Naive thymus-derived CD8-positive, alpha-beta T cell (primary cell): ENCODE measurements around the gene SMARCD3. TPM values are rescaled to one million over a fixed set of nuclear protein-coding genes. Genes with fewer than 3 reads are reported as not detected.

Experiments
- ATAC-seq, 2 donors: fragments of 150-1000 bp; cut with Tn5 transposase in 1 of 2; sonication (Bioruptor Pico), chemical (Tn5 transposase) in 1 of 2; 1 replicate in 1 of 2; 2 replicates in 1 of 2; pipeline ENCODE4 v1.10.0; 2021; ENCODE audit warnings: mild to moderate bottlenecking in 2 of 2, moderate library complexity in 2 of 2
- POLR2A ChIA-PET: fragments of 350-600 bp; sonication (Branson Sonifier 250); formaldehyde crosslinking; loops from one replicate; lab custom pipeline; 2021; ENCODE audit warnings: antibody characterized with exemption; lab: Charles Lee
- DNase-seq, 10 donors: peaks; one replicate each; pipeline versions ENCODE4 v3.0.0 to v3.0.0-alpha.2; 2020 to 2022
- H3K27ac Mint-ChIP-seq, 10 donors: one replicate each; pipeline ENCODE4 v1.8.0; 2020 to 2022; ENCODE audit warnings: mild to moderate bottlenecking in 10 of 10, mixed read lengths in 10 of 10, moderate library complexity in 4 of 10, inconsistent platforms in 1 of 10
- H3K27me3 Mint-ChIP-seq, 5 donors: one replicate each; pipeline ENCODE4 v1.8.0; 2021 to 2022; ENCODE audit warnings: mixed read lengths in 5 of 5
- H3K36me3 Mint-ChIP-seq, 3 donors: one replicate each; pipeline ENCODE4 v1.8.0; 2020 to 2022; ENCODE audit warnings: mixed read lengths in 3 of 3, mild to moderate bottlenecking in 2 of 3, inconsistent platforms in 1 of 3
- H3K4me1 Mint-ChIP-seq, 4 donors: one replicate each; pipeline ENCODE4 v1.8.0; 2021 to 2022; ENCODE audit warnings: mixed read lengths in 4 of 4
- H3K4me3 Mint-ChIP-seq, 10 donors: one replicate each; pipeline ENCODE4 v1.8.0; 2020 to 2022; ENCODE audit warnings: mild to moderate bottlenecking in 10 of 10, mixed read lengths in 10 of 10, moderate library complexity in 6 of 10, inconsistent platforms in 1 of 10
- H3K9me3 Mint-ChIP-seq, 9 donors: one replicate each; pipeline ENCODE4 v1.8.0; 2020 to 2022; ENCODE audit warnings: mixed read lengths in 9 of 9, mild to moderate bottlenecking in 3 of 9, inconsistent platforms in 1 of 9, moderate library complexity in 1 of 9
- polyA plus RNA-seq, 3 donors: library from polyadenylated mRNA; unstranded; fragments of 300-500 nt; fragmentation: Illumina TruSeq; gene quantifications; one replicate each; pipeline ENCODE4 v1.2.3, GENCODE V29; 2021
- total RNA-seq, 8 experiments: library from RNA in 2 of 8; stranded (reverse) in 2 of 8; gene quantifications; one replicate each; pipeline ENCODE4 v1.2.3 and lab custom pipeline; 2021 to 2026

The SMARCD3 gene
- total and polyA plus RNA-seq, 5 experiments from 2014 or later = 9.7 to 18.6 (median 11.8) TPM

DNA sequence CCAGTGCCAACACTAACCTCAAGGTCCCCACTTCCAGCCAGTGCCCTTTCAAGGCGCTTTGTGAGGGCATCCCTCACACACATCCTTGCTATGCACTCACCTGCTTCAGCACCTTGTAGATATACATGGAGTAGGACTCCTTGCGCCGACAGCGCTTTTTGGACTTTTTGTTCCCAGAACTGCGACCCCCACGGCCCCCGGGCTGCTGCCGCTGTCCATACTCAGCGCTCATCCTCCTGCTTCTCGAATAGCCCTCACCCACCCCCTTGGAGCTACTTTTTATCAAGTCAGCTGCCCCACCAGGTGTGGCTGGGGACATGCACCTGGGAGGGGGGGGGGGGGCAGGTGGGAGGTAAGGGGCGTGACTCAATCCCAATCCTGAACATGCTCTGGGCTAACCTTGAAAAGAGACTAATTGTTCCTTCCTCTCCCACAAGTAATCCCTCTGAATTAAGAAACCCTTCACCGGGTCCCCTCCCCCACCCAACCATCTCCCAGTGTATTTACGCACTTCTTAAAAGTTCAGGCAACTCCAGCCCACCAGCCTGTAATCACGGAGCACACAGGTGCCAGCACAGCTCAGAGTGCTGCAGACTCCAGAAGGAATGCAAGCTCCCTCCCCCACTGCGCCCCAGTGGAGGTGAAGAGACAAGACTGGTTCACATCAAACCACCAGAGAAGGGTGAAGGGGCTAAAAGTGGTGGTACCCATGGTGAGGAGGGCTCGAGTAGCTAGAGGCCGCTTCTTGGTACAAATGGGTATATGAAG lies 38.2 kb downstream of the SMARCD3 start, which contains the start of gene H2BK1:
TSS of gene H2BK1 (minus strand) at position 402 of the 768 bp plus-strand sequence. CDS start at position 232, 170 bp downstream.
- H3K36me3 Mint-ChIP-seq = peaks cover 0 to 37% (median 9%) of the 10 kb centered on the region in 3 donors
- no peaks in the 10 kb centered on the region for H3K9me3 Mint-ChIP-seq
- no peak within 1 kb of the TSS for H3K4me3 Mint-ChIP-seq
- POLR2A ChIA-PET = interaction anchor here (1.5 kb wide), 1 partner anchor 16 kb away, joined by 4 read pairs; the partner anchor contains the start of gene ABCF2
- H3K27ac Mint-ChIP-seq = peak within 1 kb of the TSS in 3 of 10 donors; percentile 5 to 48 (median 33)
- no peak for ATAC-seq
- DNase-seq = peak in 1 of 10 donors; percentile 45
- peaks cover 17 to 26% (median 23%) of the 10 kb centered on the region in 4 donors for H3K4me1 Mint-ChIP-seq
- no peaks in the 10 kb centered on the region for H3K27me3 Mint-ChIP-seq

DNA sequence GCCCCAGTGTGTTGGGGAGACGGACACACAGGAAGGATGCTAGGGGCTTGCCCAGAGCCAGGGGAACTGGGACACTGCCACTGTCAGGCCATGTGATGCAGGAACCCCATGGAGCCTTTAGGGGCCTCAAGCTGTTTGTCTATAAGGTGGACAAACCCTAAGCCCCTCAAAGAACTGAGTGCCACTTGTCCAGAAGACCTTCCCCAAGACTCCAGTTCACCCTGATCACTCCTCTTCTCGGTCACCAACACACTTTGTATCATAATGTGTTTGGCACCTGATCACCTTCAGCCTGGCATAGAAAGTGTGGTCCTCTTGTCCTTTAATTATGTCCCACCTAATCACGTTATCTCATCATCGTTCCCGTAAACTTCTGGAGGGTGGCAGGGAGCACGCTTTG lies 38.9 kb downstream of the SMARCD3 start:
- H3K27me3 Mint-ChIP-seq = no peaks in the 10 kb centered on the region
- peak overlapping the region in 1 of 10 donors; percentile 5 for H3K27ac Mint-ChIP-seq
- ATAC-seq = no peak
- DNase-seq = peak in 1 of 10 donors; percentile 26
- peaks cover 21 to 26% (median 23%) of the 10 kb centered on the region in 4 donors for H3K4me1 Mint-ChIP-seq
- H3K4me3 Mint-ChIP-seq = no peak overlapping the region
- POLR2A ChIA-PET = no interaction called here
- H3K9me3 Mint-ChIP-seq = no peaks in the 10 kb centered on the region
- H3K36me3 Mint-ChIP-seq = peaks cover 0 to 31% (median 5%) of the 10 kb centered on the region in 3 donors

DNA sequence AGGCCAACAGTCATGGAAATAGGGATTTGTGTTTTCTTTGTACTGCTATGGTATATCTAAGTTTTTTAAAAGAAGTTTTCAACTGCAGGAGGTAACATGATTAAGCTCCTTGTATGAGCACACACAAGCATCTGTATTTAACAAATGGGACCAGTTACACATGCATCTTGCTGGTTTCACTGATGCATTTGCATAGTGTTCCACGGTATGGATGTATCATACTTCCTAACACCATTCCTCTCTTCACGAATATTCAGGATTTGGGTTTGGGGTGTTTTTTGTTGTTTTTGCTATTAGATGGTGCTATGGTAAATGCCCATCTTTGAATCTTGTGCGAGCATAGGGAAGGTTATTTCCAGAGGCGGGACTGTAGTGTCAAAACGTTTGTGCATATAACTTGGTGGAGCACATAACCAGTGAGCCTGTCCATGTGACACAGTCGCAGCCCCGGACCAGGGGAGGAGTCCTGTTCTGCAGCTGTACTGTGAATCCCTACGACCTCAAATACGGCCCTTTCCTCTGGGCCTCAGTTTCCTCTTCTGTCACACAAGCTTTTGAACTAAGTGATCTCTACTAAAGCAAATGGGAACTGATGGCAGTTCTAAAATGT lies 40.1 kb downstream of the SMARCD3 start:
- no peak for ATAC-seq

GRCh38 chr7:151207804-151208203 lies 40.7 kb downstream of the SMARCD3 start:
- H3K27ac Mint-ChIP-seq = peak overlapping the region in 8 of 10 donors; percentile 3 to 93 (median 76)
- H3K36me3 Mint-ChIP-seq = peaks cover 0 to 15% (median 0%) of the 10 kb centered on the region in 3 donors
- POLR2A ChIA-PET = interaction anchor here (1.4 to 1.8 kb wide), 2 partner anchors 16 to 19 kb away, joined by 3 to 6 read pairs; partner anchors contain the start of gene ABCF2

More for the DNA sequence above, 40.1 kb downstream of the SMARCD3 start:
- no peaks in the 10 kb centered on the region for H3K27me3 Mint-ChIP-seq
- H3K27ac Mint-ChIP-seq = peak overlapping the region in 3 of 10 donors; percentile 30 to 79 (median 53)
- H3K9me3 Mint-ChIP-seq = no peaks in the 10 kb centered on the region
- H3K4me1 Mint-ChIP-seq = peaks cover 22 to 26% (median 23%) of the 10 kb centered on the region in 4 donors
- no peak for DNase-seq
- H3K4me3 Mint-ChIP-seq = no peak overlapping the region
- POLR2A ChIA-PET = interaction anchor here (1.8 kb wide), 1 partner anchor 19 kb away, joined by 6 read pairs; the partner anchor contains the start of gene ABCF2
- H3K36me3 Mint-ChIP-seq = peaks cover 0 to 19% (median 0%) of the 10 kb centered on the region in 3 donors

DNA sequence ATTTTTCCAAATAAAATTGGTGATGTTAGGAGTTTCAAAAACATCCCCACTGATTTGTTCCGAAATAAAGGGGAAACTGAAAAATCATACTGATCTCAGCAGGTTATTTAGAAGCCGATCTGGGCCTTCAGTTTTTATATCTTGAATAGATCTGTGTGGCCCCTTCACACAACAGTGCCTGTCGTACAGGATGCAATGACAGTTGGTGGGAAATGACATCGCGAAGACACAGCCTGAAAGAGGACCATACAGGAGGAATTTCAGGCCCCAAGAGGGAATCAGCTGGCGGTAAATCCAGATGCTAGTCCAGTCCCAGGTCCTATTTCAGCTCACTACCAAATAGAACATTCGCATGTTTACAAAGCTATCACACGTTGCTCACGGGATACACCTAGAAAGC lies 41.2 kb downstream of the SMARCD3 start:
- Mint-ChIP-seq H3K4me3 (peak overlapping the region; percentile 2 to 85 (median 68)), H3K4me1 (peaks cover 21 to 26% (median 23%) of the 10 kb centered on the region in 4 donors), H3K9me3 (no peaks in the 10 kb centered on the region), H3K36me3 (peaks cover 0 to 10% (median 0%) of the 10 kb centered on the region in 3 donors), H3K27ac (peak overlapping the region; percentile 3 to 93 (median 82)), H3K27me3 (peaks cover 0 to 4% (median 0%) of the 10 kb centered on the region in 5 donors)
- ATAC-seq (peak; percentile 65 to 70), DNase-seq (no peak)
- POLR2A ChIA-PET = interaction anchor here (1.4 to 1.8 kb wide), 2 partner anchors 17 to 20 kb away, joined by 3 to 6 read pairs; partner anchors contain the start of gene ABCF2

More at GRCh38 chr7:151207804-151208203, 40.7 kb downstream of the SMARCD3 start:
- ATAC-seq = no peak
- H3K4me3 Mint-ChIP-seq = peak overlapping the region in 4 of 10 donors; percentile 56 to 85 (median 64)
- H3K4me1 Mint-ChIP-seq = peaks cover 21 to 26% (median 23%) of the 10 kb centered on the region in 4 donors
- DNase-seq = no peak
- H3K27me3 Mint-ChIP-seq = peaks cover 0 to 4% (median 0%) of the 10 kb centered on the region in 5 donors
- no peaks in the 10 kb centered on the region for H3K9me3 Mint-ChIP-seq

DNA sequence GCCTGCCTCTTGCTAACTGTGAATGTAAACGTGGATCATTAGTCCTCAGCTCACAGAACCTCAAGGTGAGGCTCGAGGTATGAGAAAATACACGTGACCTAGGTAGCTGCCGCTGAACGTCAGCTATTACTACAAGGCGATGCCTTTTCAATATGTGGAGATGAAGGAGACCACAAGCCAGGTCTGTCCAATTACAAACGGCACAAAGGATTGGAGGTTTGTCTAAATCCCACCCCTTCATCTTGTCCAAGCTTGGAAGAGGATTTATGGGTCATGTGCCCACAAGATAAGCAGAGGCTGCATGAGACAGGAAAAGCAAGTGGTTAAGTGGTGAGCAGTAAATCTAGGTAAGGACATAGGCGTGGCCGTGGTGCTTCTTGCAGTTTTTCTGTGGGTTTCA lies 41.6 kb downstream of the SMARCD3 start:
- H3K4me1 Mint-ChIP-seq = peaks cover 21 to 26% (median 23%) of the 10 kb centered on the region in 4 donors
- peak overlapping the region; percentile 3 to 93 (median 86) for H3K27ac Mint-ChIP-seq
- no peaks in the 10 kb centered on the region for H3K9me3 Mint-ChIP-seq
- DNase-seq = peak in 6 of 10 donors; percentile 16 to 57 (median 40)
- H3K36me3 Mint-ChIP-seq = peaks cover 0 to 8% (median 0%) of the 10 kb centered on the region in 3 donors
- peak; percentile 80 to 84 for ATAC-seq
- peak overlapping the region; percentile 2 to 85 (median 68) for H3K4me3 Mint-ChIP-seq
- POLR2A ChIA-PET = interaction anchor here (0.7 to 1.8 kb wide), 3 partner anchors 17 to 36 kb away, joined by 3 to 6 read pairs (median 3); partner anchors contain the start of gene ABCF2
- H3K27me3 Mint-ChIP-seq = peaks cover 0 to 4% (median 0%) of the 10 kb centered on the region in 5 donors

- Mint-ChIP-seq H3K36me3 (peaks cover 0 to 1% (median 0%) of the 10 kb centered on the region in 3 donors), H3K4me3 (peak overlapping the region in 2 of 10 donors; percentile 15 to 56), H3K4me1 (peaks cover 21 to 26% (median 23%) of the 10 kb centered on the region in 4 donors), H3K9me3 (no peaks in the 10 kb centered on the region), H3K27ac (peak overlapping the region in 3 of 10 donors; percentile 65 to 82 (median 79)), H3K27me3 (peaks cover 0 to 4% (median 0%) of the 10 kb centered on the region in 5 donors)
- POLR2A ChIA-PET = no interaction called here
- no peak for ATAC-seq
- no peak for DNase-seq
Measured at GRCh38 chr7:151205730-151206129, 42.8 kb downstream of the SMARCD3 start.

DNA sequence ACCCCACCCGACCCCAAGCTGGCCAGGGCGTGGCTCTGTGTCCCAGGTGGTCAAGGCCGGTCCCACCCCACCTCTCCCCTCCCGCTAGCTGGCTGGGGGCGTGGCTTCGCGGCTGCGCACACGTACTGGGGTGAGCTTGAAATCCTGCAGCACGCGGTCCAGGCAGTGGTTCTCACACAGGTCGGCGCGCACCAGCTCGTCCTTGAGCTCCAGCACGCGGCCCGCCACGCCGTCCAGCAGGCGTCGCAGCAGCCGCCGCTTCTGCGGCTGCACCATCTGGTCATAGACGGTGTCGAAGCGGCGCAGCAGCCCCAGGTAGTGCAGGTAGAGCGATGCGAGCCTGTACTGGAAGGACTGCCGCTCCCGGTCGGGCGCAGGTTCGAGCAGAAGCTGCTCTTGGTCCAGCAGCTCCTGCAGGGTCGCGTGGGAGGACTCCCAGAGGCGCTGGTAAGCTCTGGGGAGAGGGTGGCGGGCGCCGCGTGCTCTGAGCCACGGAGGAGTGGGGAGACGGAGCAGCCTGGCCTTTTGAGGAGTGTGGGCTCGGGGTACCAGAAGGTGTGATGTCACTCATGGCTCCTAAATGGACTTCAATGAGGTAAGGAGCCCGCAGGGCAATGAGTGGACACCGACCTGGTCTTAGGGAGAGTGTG lies 44.0 kb downstream of the SMARCD3 start:
- peak overlapping the region in 2 of 10 donors; percentile 22 to 45 for H3K4me3 Mint-ChIP-seq
- peaks cover 0 to 4% (median 0%) of the 10 kb centered on the region in 5 donors for H3K27me3 Mint-ChIP-seq
- DNase-seq (no peak), ATAC-seq (no peak)
- peak overlapping the region in 2 of 10 donors; percentile 2 to 57 for H3K27ac Mint-ChIP-seq
- POLR2A ChIA-PET = no interaction called here
- no peaks in the 10 kb centered on the region for H3K36me3 Mint-ChIP-seq
- no peaks in the 10 kb centered on the region for H3K9me3 Mint-ChIP-seq
- peaks cover 19 to 28% (median 23%) of the 10 kb centered on the region in 4 donors for H3K4me1 Mint-ChIP-seq

- Mint-ChIP-seq H3K9me3 (no peaks in the 10 kb centered on the region), H3K4me3 (no peak overlapping the region), H3K4me1 (peaks cover 16 to 22% (median 20%) of the 10 kb centered on the region in 4 donors), H3K27me3 (peaks cover 0 to 4% (median 0%) of the 10 kb centered on the region in 5 donors), H3K36me3 (no peaks in the 10 kb centered on the region), H3K27ac (peak overlapping the region in 1 of 10 donors; percentile 29)
- ATAC-seq (no peak), DNase-seq (no peak)
- POLR2A ChIA-PET = no interaction called here
Measured at GRCh38 chr7:151202836-151203235, 45.7 kb downstream of the SMARCD3 start.

GRCh38 chr7:151201751-151202150 lies 46.7 kb downstream of the SMARCD3 start:
- no peak for ATAC-seq
- no peak overlapping the region for H3K4me3 Mint-ChIP-seq
- H3K36me3 Mint-ChIP-seq = no peaks in the 10 kb centered on the region
- POLR2A ChIA-PET = no interaction called here
- H3K27ac Mint-ChIP-seq = peak overlapping the region in 1 of 10 donors; percentile 4
- DNase-seq = no peak
- H3K27me3 Mint-ChIP-seq = peaks cover 0 to 4% (median 0%) of the 10 kb centered on the region in 5 donors
- peaks cover 7 to 11% (median 10%) of the 10 kb centered on the region in 4 donors for H3K4me1 Mint-ChIP-seq
- H3K9me3 Mint-ChIP-seq = no peaks in the 10 kb centered on the region

DNA sequence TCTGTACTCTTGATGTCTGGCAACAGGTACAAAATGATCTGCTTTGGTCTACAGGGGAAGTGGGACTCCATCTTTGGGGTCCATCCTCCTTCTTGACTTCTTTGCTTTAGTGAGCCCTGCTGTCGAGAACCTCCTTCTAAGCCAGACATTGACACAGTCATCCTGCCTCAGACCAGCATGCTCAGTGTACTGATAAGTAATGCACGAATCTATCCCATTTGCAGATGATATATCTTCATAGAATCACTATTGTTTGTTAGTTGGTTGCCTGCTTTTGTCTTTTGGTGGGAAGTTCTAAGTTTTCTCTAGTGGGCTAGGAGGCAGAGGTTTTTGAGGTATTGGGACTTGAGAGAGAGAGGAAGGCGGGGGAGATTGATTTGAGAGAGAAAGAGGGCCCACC lies 47.1 kb downstream of the SMARCD3 start:
- Mint-ChIP-seq H3K36me3 (no peaks in the 10 kb centered on the region), H3K27ac (peak overlapping the region in 1 of 10 donors; percentile 4), H3K4me1 (peaks cover 4 to 9% (median 7%) of the 10 kb centered on the region in 4 donors), H3K4me3 (no peak overlapping the region), H3K9me3 (no peaks in the 10 kb centered on the region), H3K27me3 (peaks cover 0 to 4% (median 0%) of the 10 kb centered on the region in 5 donors)
- POLR2A ChIA-PET = no interaction called here
- no peak for DNase-seq
- ATAC-seq = no peak
